H1 (cell line): ENCODE measurements around the gene ZNF280C. TPM values are rescaled to one million over a fixed set of nuclear protein-coding genes. Genes with fewer than 3 reads are reported as not detected.
A peak's percentile ranks its signal among the peaks of the same experiment; 100 is the strongest.

ENCODE experiments used
- CTCF ChIA-PET: fragments of 300-600 bp; sonication (Branson Sonifier 250); formaldehyde crosslinking; loops from one replicate; lab custom pipeline; 2021; ENCODE audit not compliant: partially characterized antibody; lab: Charles Lee
- POLR2A ChIA-PET: fragments of 300-600 bp; sonication (Branson Sonifier 250); formaldehyde crosslinking; loops from one replicate; lab custom pipeline; 2021; ENCODE audit warnings: inconsistent platforms; ENCODE audit not compliant: partially characterized antibody; lab: Charles Lee
- DNase-seq, 2 experiments: peaks; one replicate each; pipeline versions ENCODE4 v3.0.0 to v3.0.0-alpha.2; 2010 to 2022; ENCODE audit warnings: low spot score in 2 of 2, low read depth in 1 of 2, mixed read lengths in 1 of 2
- FAIRE-seq: peaks from 2 replicates; lab custom pipeline; 2011; peaks lifted over from hg19 to GRCh38; lab: Jason Lieb, UNC
- H2AFZ ChIP-seq: 2 replicates; pipeline ENCODE4 v1.8.1; 2012; ENCODE audit warnings: low read length, inconsistent platforms
- H2AK5ac ChIP-seq: 2 replicates; pipeline ENCODE4 v1.6.1; 2013; ENCODE audit warnings: low read depth, low read length
- H2BK120ac ChIP-seq: replicated peaks from 2 replicates; pipeline ENCODE3; 2013; ENCODE audit warnings: low read depth, low read length, inconsistent platforms
- H2BK12ac ChIP-seq: 2 replicates; pipeline ENCODE4 v1.6.1; 2013; ENCODE audit warnings: low read depth, low read length
- H2BK15ac ChIP-seq: 2 replicates; pipeline ENCODE4 v1.6.1; 2013; ENCODE audit warnings: low read length
- H2BK20ac ChIP-seq: 2 replicates; pipeline ENCODE4 v1.6.1; 2013; ENCODE audit warnings: low read length
- H2BK5ac ChIP-seq: 2 replicates; pipeline ENCODE4 v1.6.1; 2013; ENCODE audit warnings: low read depth, low read length
- H3K14ac ChIP-seq: 2 replicates; pipeline ENCODE4 v1.6.1; 2013; ENCODE audit warnings: inconsistent platforms; ENCODE audit not compliant: insufficient read length
- H3K18ac ChIP-seq: 2 replicates; pipeline ENCODE4 v1.6.1; 2013; ENCODE audit warnings: low read length; ENCODE audit errors: extremely low read depth
- H3K23ac ChIP-seq: 2 replicates; pipeline ENCODE4 v1.6.1; 2013; ENCODE audit warnings: inconsistent platforms; ENCODE audit not compliant: insufficient read length
- H3K23me2 ChIP-seq: 2 replicates; pipeline ENCODE4 v1.6.1; 2013; ENCODE audit warnings: low read depth, low read length
- H3K27ac ChIP-seq: 2 replicates; pipeline ENCODE4 v1.6.1; 2011; ENCODE audit warnings: low read depth, low read length, inconsistent platforms
- H3K27me3 ChIP-seq, 4 experiments: replicated peaks in 1 of 4; 1 replicate in 1 of 4; 2 replicates in 3 of 4; pipeline versions ENCODE4 v1.6.1 to v1.8.1; 2011 to 2013; ENCODE audit warnings: low read length in 3 of 4, mild to moderate bottlenecking in 3 of 4, inconsistent platforms in 2 of 4, mixed read lengths in 2 of 4, moderate library complexity in 1 of 4; ENCODE audit not compliant: control insufficient read depth in 3 of 4, insufficient read depth in 3 of 4; ENCODE audit errors: extremely low read depth in 1 of 4
- H3K36me3 ChIP-seq, 4 experiments: 2 replicates each; pipeline versions ENCODE4 v1.6.1 to v1.8.1; 2011 to 2013; ENCODE audit warnings: mild to moderate bottlenecking in 4 of 4, low read length in 3 of 4, moderate library complexity in 2 of 4, control low read depth in 1 of 4, inconsistent platforms in 1 of 4; ENCODE audit not compliant: insufficient read depth in 4 of 4, control insufficient read depth in 2 of 4
- H3K4ac ChIP-seq: replicated peaks from 2 replicates; pipeline ENCODE3; 2013; ENCODE audit warnings: low read length, low read depth, mixed read lengths, inconsistent platforms; ENCODE audit not compliant: insufficient read length
- H3K4me1 ChIP-seq, 4 experiments: replicated peaks in 1 of 4; 1 replicate in 1 of 4; 2 replicates in 3 of 4; pipeline versions ENCODE4 v1.6.1 to v1.8.1; 2011 to 2013; ENCODE audit warnings: low read length in 3 of 4, inconsistent platforms in 2 of 4, mixed read lengths in 1 of 4; ENCODE audit not compliant: insufficient read depth in 4 of 4, control insufficient read depth in 3 of 4
- H3K4me2 ChIP-seq, 2 experiments: 2 replicates each; pipeline versions ENCODE4 v1.6.1 to v1.8.1; 2011 to 2013; ENCODE audit warnings: low read depth in 2 of 2, low read length in 2 of 2, control low read depth in 1 of 2, inconsistent platforms in 1 of 2, mild to moderate bottlenecking in 1 of 2; ENCODE audit not compliant: insufficient read depth in 1 of 2
- H3K4me3 ChIP-seq, 4 experiments: fragments of 200-600, 300-600 bp in 1 of 4; sonication (generic), shearing (Covaris generic), sonication (Bioruptor Twin) in 1 of 4; 2 replicates each; pipeline versions ENCODE4 v1.5.1 to v1.8.1; 2011 to 2016; ENCODE audit warnings: low read length in 4 of 4, low read depth in 3 of 4, control low read depth in 2 of 4, inconsistent platforms in 2 of 4, mild to moderate bottlenecking in 2 of 4, mixed read lengths in 1 of 4, moderate library complexity in 1 of 4; ENCODE audit not compliant: insufficient read depth in 2 of 4; ENCODE audit errors: extremely low read depth in 1 of 4
- H3K56ac ChIP-seq: replicated peaks from 2 replicates; pipeline ENCODE3; 2013; ENCODE audit warnings: low read depth, mild to moderate bottlenecking, mixed read lengths, low read length, inconsistent platforms; ENCODE audit not compliant: insufficient read length
- H3K79me1 ChIP-seq: 2 replicates; pipeline ENCODE4 v1.6.1; 2013; ENCODE audit warnings: low read depth, low read length, control low read depth
- H3K79me2 ChIP-seq, 2 experiments: 2 replicates each; pipeline versions ENCODE4 v1.6.1 to v1.8.1; 2012 to 2013; ENCODE audit warnings: low read length in 2 of 2, mild to moderate bottlenecking in 2 of 2, inconsistent platforms in 1 of 2; ENCODE audit not compliant: insufficient read depth in 2 of 2, control insufficient read depth in 1 of 2
- H3K9ac ChIP-seq, 4 experiments: replicated peaks in 1 of 4; 1 replicate in 1 of 4; 2 replicates in 3 of 4; pipeline versions ENCODE4 v1.6.1 to v1.8.1; 2011 to 2013; ENCODE audit warnings: low read depth in 3 of 4, low read length in 3 of 4, control low read depth in 2 of 4, mild to moderate bottlenecking in 2 of 4, moderate library complexity in 2 of 4, inconsistent platforms in 1 of 4; ENCODE audit errors: extremely low read depth in 1 of 4
- H3K9me3 ChIP-seq, 2 experiments: 2 replicates each; pipeline versions ENCODE4 v1.6.1 to v1.8.1; 2012 to 2013; ENCODE audit warnings: mild to moderate bottlenecking in 2 of 2, moderate library complexity in 2 of 2, control low read depth in 1 of 2, inconsistent platforms in 1 of 2, low read depth in 1 of 2, low read length in 1 of 2, mixed read lengths in 1 of 2; ENCODE audit not compliant: insufficient read depth in 2 of 2
- H4K20me1 ChIP-seq, 2 experiments: replicated peaks in 1 of 2; 2 replicates each; pipeline versions ENCODE3 to v1.8.1; 2011 to 2013; ENCODE audit warnings: inconsistent platforms in 2 of 2, low read length in 2 of 2, mild to moderate bottlenecking in 1 of 2; ENCODE audit not compliant: insufficient read depth in 2 of 2, control insufficient read depth in 1 of 2
- H4K5ac ChIP-seq: 2 replicates; pipeline ENCODE4 v1.6.1; 2013; ENCODE audit warnings: low read length, low read depth, mixed read lengths, inconsistent platforms; ENCODE audit not compliant: insufficient read length
- H4K8ac ChIP-seq: 2 replicates; pipeline ENCODE4 v1.8.0; 2013; ENCODE audit warnings: mild to moderate bottlenecking, moderate library complexity, low read length, inconsistent platforms; ENCODE audit not compliant: insufficient read depth; ENCODE audit errors: extremely low read depth
- H4K91ac ChIP-seq: replicated peaks from 2 replicates; pipeline ENCODE3; 2013; ENCODE audit warnings: low read length, mixed read lengths, inconsistent platforms; ENCODE audit not compliant: insufficient read length
- ATF2 ChIP-seq: IDR thresholded peaks from 2 replicates; pipeline ENCODE4 v1.6.1; 2012; ENCODE audit warnings: low read length, inconsistent platforms
- E2F6 ChIP-seq: IDR thresholded peaks from 2 replicates; pipeline ENCODE4 v1.6.1; 2012; ENCODE audit warnings: inconsistent platforms
- HDAC6 ChIP-seq: IDR thresholded peaks from one replicate; pipeline ENCODE4 v1.7.1; 2012; ENCODE audit warnings: low read depth, mild to moderate bottlenecking, inconsistent platforms, low read length, moderate library complexity
- KDM1A ChIP-seq: fragments of 200-600, 300-600 bp; sonication (generic); IDR thresholded peaks from 2 replicates; pipeline ENCODE4 v1.7.1; 2016; ENCODE audit warnings: mild to moderate bottlenecking, low read length, borderline replicate concordance
- MAX ChIP-seq: IDR thresholded peaks from 2 replicates; pipeline ENCODE4 v1.6.1; 2012; ENCODE audit warnings: inconsistent platforms
- POLR2AphosphoS5 ChIP-seq: IDR thresholded peaks from 2 replicates; pipeline ENCODE4 v1.6.1; 2011; ENCODE audit warnings: low read depth, low read length
- WGBS, 2 experiments: shearing (Covaris generic) in 1 of 2; methylation state at CpG; one replicate each; pipeline versions ENCODE4 v1.1.6 to v1.1.7; 2013 to 2015; ENCODE audit warnings: low lambda C conversion rate in 2 of 2, mixed read lengths in 2 of 2, inconsistent platforms in 1 of 2, low coverage in 1 of 2, missing lambda C conversion rate in 1 of 2; ENCODE audit not compliant: insufficient replicate concordance in 2 of 2, insufficient coverage in 1 of 2, insufficient read length in 1 of 2; ENCODE audit errors: extremely low coverage in 1 of 2, missing lambda C conversion rate in 1 of 2; 5-methylcytosine and 5-hydroxymethylcytosine counted together
- long read RNA-seq, 2 experiments: library from RNA in 1 of 2; library from capped mRNA in 1 of 2; stranded (forward); transcript quantifications; one replicate each; pipeline ENCODE4 v2.0.0, GENCODE V29; 2021; ENCODE audit warnings: inconsistent platforms in 1 of 2
- polyA minus RNA-seq, 3 experiments: library from RNA; depleted of rRNA, polyadenylated mRNA; stranded (reverse); fragments of >200 nt; gene quantifications; 1 replicate in 2 of 3; 2 replicates in 1 of 3; pipeline ENCODE4 v1.2.3, GENCODE V29; 2011
- polyA plus RNA-seq, 7 experiments: library from polyadenylated mRNA; depleted of rRNA in 3 of 7; stranded (reverse) in 5 of 7; unstranded in 2 of 7; fragments of >200 nt in 5 of 7; fragments of 200-250 nt in 2 of 7; gene quantifications; 1 replicate in 5 of 7; 2 replicates in 1 of 7; 4 replicates in 1 of 7; pipeline versions ENCODE4 v1.2.1 to v1.2.3, GENCODE V29; 2011 to 2013; ENCODE audit warnings: missing spikeins in 2 of 7, mixed read lengths in 2 of 7
- total RNA-seq: library from RNA; stranded (reverse); fragmentation: NEBNext Ultra II Directional; extraction: Animal tissue kit (Norgen Biotek cat#: 25700); gene quantifications from 2 replicates; pipeline ENCODE4 v1.2.1, GENCODE V29; 2021

The ZNF280C gene
- total RNA-seq = 13.4 and 14.4 TPM in 2 replicates
- 5.6 and 8.4 TPM in 2 replicates for polyA plus RNA-seq (2011; rRNA removed)
- 9.7 TPM for polyA plus RNA-seq (2011; cell fraction: cytosol; rRNA removed)
- 6.1 TPM for polyA plus RNA-seq (2011; cell fraction: nucleus; rRNA removed)
- 4.0 to 7.6 TPM (median 5.5 TPM) in 4 replicates for polyA plus RNA-seq (2012, experiment 1 of 2)
- polyA plus RNA-seq (2012, experiment 2 of 2) = 0.64 TPM
- polyA plus RNA-seq (2013, experiment 1 of 2) = 7.3 TPM
- polyA plus RNA-seq (2013, experiment 2 of 2) = 7.1 TPM
- polyA minus RNA-seq (2011; rRNA and poly(A)+ RNA removed) = 14.5 and 21.4 TPM in 2 replicates
- 10.2 TPM for polyA minus RNA-seq (2011; cell fraction: cytosol; rRNA and poly(A)+ RNA removed)
- polyA minus RNA-seq (2011; cell fraction: nucleus; rRNA and poly(A)+ RNA removed) = 12.2 TPM
- long read RNA-seq, experiment 1, partial matches to known transcripts = 0 of 2 reads
- long read RNA-seq, experiment 1, other reads (novel, unspliced or antisense) = 2 of 2 reads
- long read RNA-seq, experiment 2, partial matches to known transcripts = 0 of 2 reads
- long read RNA-seq, experiment 2, other reads (novel, unspliced or antisense) = 2 of 2 reads

GRCh38 chrX:130268449-130269170 lies at the start of gene ZNF280C:
ZNF280C (minus strand) TSS chrX:130268899; CDS start chrX:130260449, 8,450 bp downstream.
- no peak within 1 kb of the TSS for H3K14ac ChIP-seq
- no peak within 1 kb of the TSS for H2BK5ac ChIP-seq
- no peaks in the 10 kb centered on the region; a peak in 1 of 8 replicates for H3K36me3 ChIP-seq
- no peak within 1 kb of the TSS for H2AFZ ChIP-seq
- ChIA-PET POLR2A (interaction anchor here (0.6 to 1.5 kb wide), 13 partner anchors 8 to 152 kb away, joined by 3 to 6 read pairs (median 3); partner anchors contain the start of gene SLC25A14), CTCF (no interaction called here)
- H3K23ac ChIP-seq = no peak within 1 kb of the TSS
- peak within 1 kb of the TSS; percentile 56 to 69 for H3K4me2 ChIP-seq
- no peak within 1 kb of the TSS for H2AK5ac ChIP-seq
- no peak within 1 kb of the TSS for H2BK15ac ChIP-seq
- H2BK120ac ChIP-seq = no peak within 1 kb of the TSS
- H4K5ac ChIP-seq = peak within 1 kb of the TSS; percentile 62
- H3K4ac ChIP-seq = no peak within 1 kb of the TSS
- H4K91ac ChIP-seq = no peak within 1 kb of the TSS
- WGBS, 2 experiments = 12% methylated on average over 24 of the region's 59 CpGs; no CpG with 5 or more reads in 1 of the 2 experiments
- peak; percentile 68 to 82 for DNase-seq
- H2BK20ac ChIP-seq = no peak within 1 kb of the TSS
- H3K4me1 ChIP-seq = no peaks in the 10 kb centered on the region; a peak in 1 of 7 replicates
- H3K27ac ChIP-seq = peak within 1 kb of the TSS; percentile 75
- H3K18ac ChIP-seq = no peak within 1 kb of the TSS; the same call in 1 of the 2 replicates
- peak within 1 kb of the TSS; percentile 61 to 92 (median 82) for H3K9ac ChIP-seq
- FAIRE-seq = peak; percentile 63
- H4K8ac ChIP-seq = no peak within 1 kb of the TSS; the same call in 1 of the 2 replicates
- H2BK12ac ChIP-seq = no peak within 1 kb of the TSS
- H4K20me1 ChIP-seq = no peaks in the 10 kb centered on the region
- peaks cover 0 to 42% of the 10 kb centered on the region in 2 experiments; a peak in 3 of 4 replicates for H3K79me2 ChIP-seq
- H3K23me2 ChIP-seq = no peaks in the 10 kb centered on the region
- H3K9me3 ChIP-seq = no peaks in the 10 kb centered on the region
- H3K4me3 ChIP-seq = peak within 1 kb of the TSS; percentile 78 to 97 (median 92)
- no peaks in the 10 kb centered on the region; the same call in 1 of the 2 replicates for H3K79me1 ChIP-seq
- H3K27me3 ChIP-seq = no peaks in the 10 kb centered on the region
- peak within 1 kb of the TSS; percentile 4 for H3K56ac ChIP-seq
- TF ChIP-seq POLR2AphosphoS5 (peak; percentile 92), ATF2 (no peak), HDAC6 (no peak), KDM1A (no peak), MAX (peak; percentile 89), E2F6 (peak; percentile 93)
